ENCODE measurements around the gene OPCML. TPM values are rescaled to one million over a fixed set of nuclear protein-coding genes. Genes with fewer than 3 reads are reported as not detected.

OPCML gene
- total RNA-seq, 2 donors from 2014 or later = 0.04 TPM; not detected in 1

- Histone ChIP-seq H3K36me3 (no peaks in the 10 kb centered on the region), H3K4me3 (no peak overlapping the region), H3K4me1 (no peaks in the 10 kb centered on the region), H3K27ac (no peak overlapping the region), H3K27me3 (no peaks in the 10 kb centered on the region), H3K9me3 (no peaks in the 10 kb centered on the region)
- no peak for DNase-seq (ENCODE audit: low spot score)
- no peak for TF ChIP-seq CTCF (IDR thresholded peaks at IDR 0.05)
Observed at GRCh38 chr11:133047036-133047770, 485.1 kb downstream of the OPCML start.

GRCh38 chr11:133046252-133046651 is 486.0 kb downstream of the OPCML start:
- H3K27me3 ChIP-seq = no peaks in the 10 kb centered on the region

GRCh38 chr11:133041928-133042882 is 490.1 kb downstream of the OPCML start:
- no peak for DNase-seq (ENCODE audit: low spot score)
- Histone ChIP-seq H3K36me3 (no peaks in the 10 kb centered on the region), H3K4me3 (no peak overlapping the region), H3K9me3 (no peaks in the 10 kb centered on the region), H3K27ac (no peak overlapping the region), H3K4me1 (no peaks in the 10 kb centered on the region), H3K27me3 (no peaks in the 10 kb centered on the region)
- no peak for TF ChIP-seq CTCF (IDR thresholded peaks at IDR 0.05)

More at GRCh38 chr11:133046252-133046651, 486.0 kb downstream of the OPCML start:
- DNase-seq (ENCODE audit: low spot score) = no peak
- no peaks in the 10 kb centered on the region for H3K9me3 ChIP-seq
- H3K4me1 ChIP-seq = no peaks in the 10 kb centered on the region
- no peaks in the 10 kb centered on the region for H3K36me3 ChIP-seq
- no peak overlapping the region for H3K27ac ChIP-seq
- no peak for TF ChIP-seq CTCF (IDR thresholded peaks at IDR 0.05)
- no peak overlapping the region for H3K4me3 ChIP-seq

GRCh38 chr11:133041181-133041580 is 491.1 kb downstream of the OPCML start:
- H3K4me1 ChIP-seq = no peaks in the 10 kb centered on the region
- no peaks in the 10 kb centered on the region for H3K27me3 ChIP-seq
- DNase-seq (ENCODE audit: low spot score) = no peak
- H3K27ac ChIP-seq = no peak overlapping the region
- no peaks in the 10 kb centered on the region for H3K9me3 ChIP-seq
- TF ChIP-seq CTCF (IDR thresholded peaks at IDR 0.05) = no peak
- H3K4me3 ChIP-seq = no peak overlapping the region
- H3K36me3 ChIP-seq = no peaks in the 10 kb centered on the region

GRCh38 chr11:133040289-133040900 is 491.9 kb downstream of the OPCML start:
- H3K36me3 ChIP-seq = no peaks in the 10 kb centered on the region
- H3K27me3 ChIP-seq = no peaks in the 10 kb centered on the region
- H3K9me3 ChIP-seq = no peaks in the 10 kb centered on the region

More at GRCh38 chr11:133040289-133040900, 491.9 kb downstream of the OPCML start:
- Histone ChIP-seq H3K27ac (no peak overlapping the region), H3K4me3 (no peak overlapping the region), H3K4me1 (no peaks in the 10 kb centered on the region)
- TF ChIP-seq CTCF (IDR thresholded peaks at IDR 0.05) = no peak
- no peak for DNase-seq (ENCODE audit: low spot score)
